Measurements from ENCODE around the gene GLCE.

GLCE gene

GRCh38 chr15:69219690-69220089 is 59.3 kb downstream of the GLCE start:
- Histone ChIP-seq H3K27ac (replicated peaks; ENCODE audit: low read length) (no peak overlapping the region), H3K18ac (ENCODE audit: low read length) (no peak overlapping the region), H3K4me3 (ENCODE audit: low read length in 2 of 2) (no peak overlapping the region), H2BK12ac (ENCODE audit: low read length) (no peak overlapping the region), H3K14ac (ENCODE audit: low read length) (no peak overlapping the region), H3K23ac (ENCODE audit: low read depth, low read length, poor library complexity) (no peak overlapping the region), H2AK5ac (ENCODE audit: low read depth, low read length) (no peak overlapping the region), H3K4me1 (ENCODE audit: control insufficient read depth in 2 of 2, insufficient read depth in 1 of 2, low read depth in 1 of 2, low read length in 2 of 2) (no peaks in the 10 kb centered on the region), H4K8ac (ENCODE audit: low read depth, low read length) (no peak overlapping the region), H2BK15ac (ENCODE audit: low read length) (no peak overlapping the region), H2BK5ac (ENCODE audit: low read length) (no peak overlapping the region), H3K9ac (ENCODE audit: low read depth, low read length, poor library complexity) (no peak overlapping the region), H3K9me3 (replicated peaks in 1 of 2; ENCODE audit: control insufficient read depth in 2 of 2, insufficient read depth in 1 of 2, low read depth in 1 of 2, low read length in 2 of 2) (peaks cover 4 to 8% of the 10 kb centered on the region in 2 donors), H2BK120ac (ENCODE audit: low read depth, low read length) (no peak overlapping the region), H3K27me3 (ENCODE audit: control insufficient read depth in 3 of 3, insufficient read depth in 3 of 3, low read depth in 1 of 3, low read length in 3 of 3) (no peaks in the 10 kb centered on the region), H3K4me2 (ENCODE audit: insufficient read depth, low read length, poor library complexity, severe bottlenecking) (no peak overlapping the region), H4K91ac (ENCODE audit: low read depth, low read length, poor library complexity) (no peak overlapping the region), H3K4ac (ENCODE audit: low read length) (no peak overlapping the region), H3K79me1 (ENCODE audit: low read depth, low read length) (peaks cover 2% of the 10 kb centered on the region), H3K36me3 (replicated peaks in 1 of 2; ENCODE audit: control insufficient read depth in 2 of 2, insufficient read depth in 2 of 2, low read length in 2 of 2) (no peaks in the 10 kb centered on the region), H2AFZ (ENCODE audit: low read length) (no peak overlapping the region)
- DNase-seq (ENCODE audit: low spot score) = no peak
- no CpG with 5 or more reads among the region's 1 CpG for WGBS, 2 donors (ENCODE audit: extremely low coverage in 2 of 2, insufficient read length in 2 of 2, insufficient replicate concordance in 1 of 2)

GRCh38 chr15:69222002-69222474 is 61.6 kb downstream of the GLCE start:
- H2BK12ac ChIP-seq (ENCODE audit: low read length) = no peak overlapping the region
- H2AFZ ChIP-seq (ENCODE audit: low read length) = no peak overlapping the region
- no peak overlapping the region for H3K9ac ChIP-seq (ENCODE audit: low read depth, low read length, poor library complexity)
- H2BK120ac ChIP-seq (ENCODE audit: low read depth, low read length) = no peak overlapping the region
- H3K23ac ChIP-seq (ENCODE audit: low read depth, low read length, poor library complexity) = peak overlapping the region; percentile 38
- no peaks in the 10 kb centered on the region for H3K4me1 ChIP-seq (ENCODE audit: control insufficient read depth in 2 of 2, insufficient read depth in 1 of 2, low read depth in 1 of 2, low read length in 2 of 2)
- no peak for DNase-seq (ENCODE audit: low spot score)
- peaks cover 4 to 8% of the 10 kb centered on the region in 2 donors for H3K9me3 ChIP-seq (replicated peaks in 1 of 2; ENCODE audit: control insufficient read depth in 2 of 2, insufficient read depth in 1 of 2, low read depth in 1 of 2, low read length in 2 of 2)
- H3K4me2 ChIP-seq (ENCODE audit: insufficient read depth, low read length, poor library complexity, severe bottlenecking) = no peak overlapping the region
- no peaks in the 10 kb centered on the region for H3K27me3 ChIP-seq (ENCODE audit: control insufficient read depth in 3 of 3, insufficient read depth in 3 of 3, low read depth in 1 of 3, low read length in 3 of 3)
- no peak overlapping the region for H4K8ac ChIP-seq (ENCODE audit: low read depth, low read length)
- H3K14ac ChIP-seq (ENCODE audit: low read length) = no peak overlapping the region
- no peak overlapping the region for H3K27ac ChIP-seq (replicated peaks; ENCODE audit: low read length)
- H2BK15ac ChIP-seq (ENCODE audit: low read length) = no peak overlapping the region
- no peak overlapping the region for H4K91ac ChIP-seq (ENCODE audit: low read depth, low read length, poor library complexity)
- H3K79me1 ChIP-seq (ENCODE audit: low read depth, low read length) = peaks cover 2% of the 10 kb centered on the region
- H2AK5ac ChIP-seq (ENCODE audit: low read depth, low read length) = no peak overlapping the region
- no CpG with 5 or more reads among the region's 6 CpGs for WGBS, 2 donors (ENCODE audit: extremely low coverage in 2 of 2, insufficient read length in 2 of 2, insufficient replicate concordance in 1 of 2)
- H2BK5ac ChIP-seq (ENCODE audit: low read length) = no peak overlapping the region
- H3K36me3 ChIP-seq (replicated peaks in 1 of 2; ENCODE audit: control insufficient read depth in 2 of 2, insufficient read depth in 2 of 2, low read length in 2 of 2) = no peaks in the 10 kb centered on the region
- no peak overlapping the region for H3K18ac ChIP-seq (ENCODE audit: low read length)
- H3K4ac ChIP-seq (ENCODE audit: low read length) = no peak overlapping the region
- H3K4me3 ChIP-seq (ENCODE audit: low read length in 2 of 2) = peak overlapping the region in 1 of 2 donors; percentile 42

- Histone ChIP-seq H3K9ac (ENCODE audit: low read depth, low read length, poor library complexity) (no peak overlapping the region), H4K91ac (ENCODE audit: low read depth, low read length, poor library complexity) (no peak overlapping the region), H2BK5ac (ENCODE audit: low read length) (no peak overlapping the region), H3K9me3 (replicated peaks in 1 of 2; ENCODE audit: control insufficient read depth in 2 of 2, insufficient read depth in 1 of 2, low read depth in 1 of 2, low read length in 2 of 2) (peaks cover 4 to 8% of the 10 kb centered on the region in 2 donors), H3K4ac (ENCODE audit: low read length) (no peak overlapping the region), H2AK5ac (ENCODE audit: low read depth, low read length) (no peak overlapping the region), H3K27ac (replicated peaks; ENCODE audit: low read length) (no peak overlapping the region), H3K23ac (ENCODE audit: low read depth, low read length, poor library complexity) (no peak overlapping the region), H3K79me1 (ENCODE audit: low read depth, low read length) (peaks cover 2% of the 10 kb centered on the region), H2BK12ac (ENCODE audit: low read length) (no peak overlapping the region), H2BK15ac (ENCODE audit: low read length) (no peak overlapping the region), H3K4me1 (ENCODE audit: control insufficient read depth in 2 of 2, insufficient read depth in 1 of 2, low read depth in 1 of 2, low read length in 2 of 2) (no peaks in the 10 kb centered on the region), H3K27me3 (ENCODE audit: control insufficient read depth in 3 of 3, insufficient read depth in 3 of 3, low read depth in 1 of 3, low read length in 3 of 3) (no peaks in the 10 kb centered on the region), H3K14ac (ENCODE audit: low read length) (no peak overlapping the region), H2BK120ac (ENCODE audit: low read depth, low read length) (no peak overlapping the region), H4K8ac (ENCODE audit: low read depth, low read length) (no peak overlapping the region), H3K4me3 (ENCODE audit: low read length in 2 of 2) (no peak overlapping the region), H3K4me2 (ENCODE audit: insufficient read depth, low read length, poor library complexity, severe bottlenecking) (no peak overlapping the region), H3K18ac (ENCODE audit: low read length) (no peak overlapping the region), H2AFZ (ENCODE audit: low read length) (no peak overlapping the region), H3K36me3 (replicated peaks in 1 of 2; ENCODE audit: control insufficient read depth in 2 of 2, insufficient read depth in 2 of 2, low read length in 2 of 2) (no peaks in the 10 kb centered on the region)
- DNase-seq (ENCODE audit: low spot score) = no peak
- WGBS, 2 donors (ENCODE audit: extremely low coverage in 2 of 2, insufficient read length in 2 of 2, insufficient replicate concordance in 1 of 2) = no CpG with 5 or more reads among the region's 4 CpGs
Observed at GRCh38 chr15:69223083-69223813, 62.8 kb downstream of the GLCE start.

GRCh38 chr15:69224383-69224782 is 63.9 kb downstream of the GLCE start:
- Histone ChIP-seq H3K9me3 (replicated peaks in 1 of 2; ENCODE audit: control insufficient read depth in 2 of 2, insufficient read depth in 1 of 2, low read depth in 1 of 2, low read length in 2 of 2) (peaks cover 4 to 8% of the 10 kb centered on the region in 2 donors), H3K27me3 (ENCODE audit: control insufficient read depth in 3 of 3, insufficient read depth in 3 of 3, low read depth in 1 of 3, low read length in 3 of 3) (no peaks in the 10 kb centered on the region), H2BK5ac (ENCODE audit: low read length) (no peak overlapping the region), H2AFZ (ENCODE audit: low read length) (no peak overlapping the region), H3K4me3 (ENCODE audit: low read length in 2 of 2) (no peak overlapping the region), H2BK15ac (ENCODE audit: low read length) (no peak overlapping the region), H3K4me1 (ENCODE audit: control insufficient read depth in 2 of 2, insufficient read depth in 1 of 2, low read depth in 1 of 2, low read length in 2 of 2) (no peaks in the 10 kb centered on the region), H4K91ac (ENCODE audit: low read depth, low read length, poor library complexity) (no peak overlapping the region), H2BK12ac (ENCODE audit: low read length) (no peak overlapping the region), H2AK5ac (ENCODE audit: low read depth, low read length) (no peak overlapping the region), H3K27ac (replicated peaks; ENCODE audit: low read length) (no peak overlapping the region), H3K36me3 (replicated peaks in 1 of 2; ENCODE audit: control insufficient read depth in 2 of 2, insufficient read depth in 2 of 2, low read length in 2 of 2) (no peaks in the 10 kb centered on the region), H3K23ac (ENCODE audit: low read depth, low read length, poor library complexity) (no peak overlapping the region), H4K8ac (ENCODE audit: low read depth, low read length) (no peak overlapping the region), H3K79me1 (ENCODE audit: low read depth, low read length) (peaks cover 2% of the 10 kb centered on the region), H3K18ac (ENCODE audit: low read length) (no peak overlapping the region), H2BK120ac (ENCODE audit: low read depth, low read length) (no peak overlapping the region), H3K4ac (ENCODE audit: low read length) (no peak overlapping the region), H3K4me2 (ENCODE audit: insufficient read depth, low read length, poor library complexity, severe bottlenecking) (no peak overlapping the region), H3K14ac (ENCODE audit: low read length) (no peak overlapping the region), H3K9ac (ENCODE audit: low read depth, low read length, poor library complexity) (no peak overlapping the region)
- WGBS, 2 donors (ENCODE audit: extremely low coverage in 2 of 2, insufficient read length in 2 of 2, insufficient replicate concordance in 1 of 2) = no CpG with 5 or more reads among the region's 2 CpGs
- DNase-seq (ENCODE audit: low spot score) = no peak

Measured in neuronal stem cell (in vitro differentiated cells).